ENCODE data around the gene OAS2. TPM values are rescaled to one million over a fixed set of nuclear protein-coding genes. Genes with fewer than 3 reads are reported as not detected.

Gene OAS2
- total and polyA plus RNA-seq, 2 of the 4 experiments (the other 2 are of a cell fraction): under 0.01 TPM; not detected in 1

- no peak overlapping the region for H2AFZ ChIP-seq (replicated peaks; ENCODE audit: low read length, poor library complexity)
- no peak overlapping the region for H4K5ac ChIP-seq (ENCODE audit: low read depth, low read length)
- no peak overlapping the region for H2BK120ac ChIP-seq (ENCODE audit: low read depth, low read length)
- H2AK5ac ChIP-seq (ENCODE audit: low read depth, low read length): no peak overlapping the region
- dilution Hi-C loops (cut with HindIII; ENCODE audit: low sequenced_read_pairs, unreplicated experiment) (no loop called here), in situ Hi-C loops (cut with MboI; ENCODE audit: low sequenced_read_pairs) (no loop called here), intact Hi-C loops (cut with micrococcal nuclease) (no loop called here)
- no peak for ATAC-seq (ENCODE audit: low read depth)
- POLR2A ChIA-PET (ENCODE audit: unreplicated experiment): no interaction called here
- no peaks in the 10 kb centered on the region for H3K9me1 ChIP-seq (ENCODE audit: insufficient read depth, low read length)
- no peaks in the 10 kb centered on the region for H3K36me3 ChIP-seq (ENCODE audit: control insufficient read depth, insufficient read depth, low read length)
- no peak overlapping the region for H3K18ac ChIP-seq (ENCODE audit: low read depth, low read length)
- no peaks in the 10 kb centered on the region for H3K9me3 ChIP-seq (ENCODE audit: control insufficient read depth, insufficient read depth, low read length)
- WGBS, 2 experiments (ENCODE audit: extremely low coverage in 2 of 2, insufficient read length in 1 of 2): 71% methylated on average over 1 of the region's 7 CpGs; no CpG with 5 or more reads in 1 of the 2 experiments
- H3K4me2 ChIP-seq (ENCODE audit: low read depth, low read length): no peak overlapping the region
- H3K27ac ChIP-seq (ENCODE audit: insufficient read depth, low read length): no peak overlapping the region
- no peak overlapping the region for H3K9ac ChIP-seq (ENCODE audit: low read depth, low read length)
- no peak overlapping the region for H3K14ac ChIP-seq (replicated peaks; ENCODE audit: low read depth, low read length)
- H2BK20ac ChIP-seq (ENCODE audit: low read depth, low read length): no peak overlapping the region
- no peak overlapping the region for H4K91ac ChIP-seq (ENCODE audit: insufficient read depth, low read depth, low read length)
- no peak overlapping the region for H2BK5ac ChIP-seq (ENCODE audit: low read depth, low read length, poor library complexity, severe bottlenecking)
- no peak overlapping the region for H3K23ac ChIP-seq (ENCODE audit: low read depth, low read length)
- no peak overlapping the region for H2BK15ac ChIP-seq (ENCODE audit: low read depth, low read length)
- no peaks in the 10 kb centered on the region for H3K4me1 ChIP-seq (ENCODE audit: control insufficient read depth, insufficient read depth, low read length)
- no peak overlapping the region for H2AK9ac ChIP-seq (replicated peaks; ENCODE audit: low read depth, low read length, poor library complexity)
- no peak overlapping the region for H3K4me3 ChIP-seq (ENCODE audit: insufficient read depth, low read depth, low read length)
- H3K27me3 ChIP-seq (ENCODE audit: control insufficient read depth, insufficient read depth, low read length): no peaks in the 10 kb centered on the region
- H3K79me1 ChIP-seq (ENCODE audit: low read depth in 1 of 2, low read length in 2 of 2): no peaks in the 10 kb centered on the region
- BruUV-seq (replicated peaks): no TSS peak
- no peak overlapping the region for H3K4ac ChIP-seq (ENCODE audit: low read depth, low read length)
- H4K20me1 ChIP-seq (ENCODE audit: insufficient read depth, low read length): no peaks in the 10 kb centered on the region
- no peak overlapping the region for H3K56ac ChIP-seq (ENCODE audit: extremely low read depth, insufficient read depth, low read length)
- DNase-seq: no peak
- TF ChIP-seq RCOR1 (IDR thresholded peaks at IDR 0.05; ENCODE audit: insufficient replicate concordance, low read length): no peak
- H4K8ac ChIP-seq (ENCODE audit: low read depth in 2 of 2, low read length in 2 of 2): no peak overlapping the region
- CTCF ChIA-PET: interaction anchor here (0.6 kb wide), 1 partner anchor 110 kb away, joined by 4 read pairs; no protein-coding TSS in a partner anchor
These were observed 8.0 kb downstream of the OAS2 start for GRCh38 chr12:112986291-112986800.
